Thyroid gland (tissue), 4 donors: ENCODE data around the gene TMC8. TPM values are rescaled to one million over a fixed set of nuclear protein-coding genes. Genes with fewer than 3 reads are reported as not detected.
A peak's percentile ranks its signal among the peaks of the same experiment; 100 is the strongest.

Experiments
- DNase-seq, 2 donors: peaks; one replicate each; pipeline ENCODE4 v3.0.0-alpha.2; 2019
- H3K27ac ChIP-seq, 3 donors: fragments of 200-600 bp; sonication (generic); 1 replicate in 2 of 3; 2 replicates in 1 of 3; pipeline ENCODE4 v1.5.1; 2016 to 2019; ENCODE audit warnings: mild to moderate bottlenecking in 1 of 3, moderate library complexity in 1 of 3
- H3K27me3 ChIP-seq: fragments of 200-600 bp; sonication (generic); one replicate; pipeline ENCODE4 v1.5.1; 2019
- H3K36me3 ChIP-seq, 2 donors: fragments of 200-600 bp; sonication (generic); one replicate each; pipeline ENCODE4 v1.5.1; 2016 to 2019
- H3K4me1 ChIP-seq, 2 donors: fragments of 200-600 bp; sonication (generic); one replicate each; pipeline ENCODE4 v1.5.1; 2017 to 2019
- H3K4me3 ChIP-seq, 3 donors: fragments of 200-600 bp; sonication (generic); replicated peaks in 1 of 3; 1 replicate in 2 of 3; 2 replicates in 1 of 3; pipeline ENCODE4 v1.5.1; 2016; ENCODE audit warnings: mild to moderate bottlenecking in 1 of 3
- H3K9me3 ChIP-seq: fragments of 200-600 bp; sonication (generic); one replicate; pipeline ENCODE4 v1.5.1; 2017
- CTCF ChIP-seq, 6 experiments: fragments of 200-600 bp in 3 of 6; fragments of 450-650 bp in 3 of 6; sonication (generic) in 3 of 6; IDR thresholded peaks; one replicate each; pipeline ENCODE4 v1.5.1; 2016 to 2019; ENCODE audit warnings: antibody characterized with exemption in 6 of 6, mild to moderate bottlenecking in 2 of 6, inconsistent platforms in 1 of 6, moderate library complexity in 1 of 6
- POLR2A ChIP-seq, 2 donors: fragments of 450-650 bp; IDR thresholded peaks; one replicate each; pipeline ENCODE4 v1.6.1; 2017; ENCODE audit warnings: antibody characterized with exemption in 2 of 2, mild to moderate bottlenecking in 2 of 2, moderate library complexity in 1 of 2
- WGBS, 2 donors: methylation state at CpG; one replicate each; pipeline ENCODE4 v1.1.5; 2017; 5-methylcytosine and 5-hydroxymethylcytosine counted together
- intact Hi-C: fragments of 100-400 bp; cut with DNase I; formaldehyde crosslinking; loops from one replicate; pipeline ENCODE4 v1.15.1; 2023
- total RNA-seq, 4 donors: library from RNA; depleted of rRNA; stranded (reverse); fragments of >200 nt; gene quantifications; one replicate each; pipeline ENCODE4 v1.2.3, GENCODE V29; 2016

TMC8 gene
- total RNA-seq, 4 donors from 2014 or later = 1.4 to 4.7 (median 1.9) TPM

GRCh38 chr17:78128551-78129350, 1.8 kb upstream of the TMC8 start, which contains the start of gene TMC6:
Gene TMC6 (minus strand): TSS chr17:78128755. CDS start chr17:78126832, 1,923 bp downstream.
- intact Hi-C loops = loop anchor here (5.0 kb wide), 1 partner anchor 44 kb away; no protein-coding TSS in a partner anchor
- WGBS, 2 donors = 3 to 11% methylated on average over 6 to 41 of the region's 54 CpGs
- TF ChIP-seq POLR2A (IDR thresholded peaks at IDR 0.05) (peak in 1 of 2 donors; percentile 37), CTCF (IDR thresholded peaks at IDR 0.05) (peak in 1 of 6 experiments; percentile 4)
- peak; percentile 56 to 69 for DNase-seq
- H3K4me3 ChIP-seq = peak within 1 kb of the TSS; percentile 47 to 70 (median 66)
- H3K9me3 ChIP-seq = no peaks in the 10 kb centered on the region
- H3K4me1 ChIP-seq = peaks cover 26 to 60% of the 10 kb centered on the region in 2 donors
- H3K27me3 ChIP-seq = no peaks in the 10 kb centered on the region
- H3K27ac ChIP-seq = peak within 1 kb of the TSS; percentile 39 to 75 (median 63)
- no peaks in the 10 kb centered on the region for H3K36me3 ChIP-seq

- DNase-seq = no peak
- 79 to 93% methylated on average over 4 of the region's 4 CpGs for WGBS, 2 donors
- peak overlapping the region in 1 of 3 donors; percentile 10 for H3K27ac ChIP-seq
- peaks cover 26 to 60% of the 10 kb centered on the region in 2 donors for H3K4me1 ChIP-seq
- no peak overlapping the region for H3K4me3 ChIP-seq
- intact Hi-C loops = loop anchor here (5.0 kb wide), 1 partner anchor 43 kb away; no protein-coding TSS in a partner anchor
- H3K36me3 ChIP-seq = no peaks in the 10 kb centered on the region
- H3K9me3 ChIP-seq = no peaks in the 10 kb centered on the region
- no peaks in the 10 kb centered on the region for H3K27me3 ChIP-seq
- TF ChIP-seq CTCF (IDR thresholded peaks at IDR 0.05) = no peak
- TF ChIP-seq POLR2A (IDR thresholded peaks at IDR 0.05) = no peak
Observed at GRCh38 chr17:78129351-78130089, 1.1 kb upstream of the TMC8 start.

GRCh38 chr17:78130090-78130436, 508 bp upstream of the TMC8 start:
- H3K4me3 ChIP-seq = no peak overlapping the region

GRCh38 chr17:78131172-78132083, 857 bp downstream of the TMC8 start:
- 78 to 81% methylated on average over 7 to 9 of the region's 74 CpGs for WGBS, 2 donors
- intact Hi-C loops = no loop called here
- peaks cover 22 to 55% of the 10 kb centered on the region in 2 donors for H3K4me1 ChIP-seq
- H3K27ac ChIP-seq = no peak overlapping the region
- TF ChIP-seq CTCF (IDR thresholded peaks at IDR 0.05) (no peak), POLR2A (IDR thresholded peaks at IDR 0.05) (no peak)
- no peaks in the 10 kb centered on the region for H3K36me3 ChIP-seq
- no peaks in the 10 kb centered on the region for H3K9me3 ChIP-seq
- H3K4me3 ChIP-seq = peak overlapping the region in 1 of 3 donors; percentile 23
- no peak for DNase-seq
- no peaks in the 10 kb centered on the region for H3K27me3 ChIP-seq

More at GRCh38 chr17:78130090-78130436, 508 bp upstream of the TMC8 start:
- intact Hi-C loops = no loop called here
- Histone ChIP-seq H3K4me1 (peaks cover 26 to 55% of the 10 kb centered on the region in 2 donors), H3K27me3 (no peaks in the 10 kb centered on the region), H3K36me3 (no peaks in the 10 kb centered on the region), H3K27ac (no peak overlapping the region), H3K9me3 (no peaks in the 10 kb centered on the region)
- DNase-seq = no peak
- TF ChIP-seq CTCF (IDR thresholded peaks at IDR 0.05) (no peak), POLR2A (IDR thresholded peaks at IDR 0.05) (no peak)
- WGBS, 2 donors = 57 to 79% methylated on average over 2 to 5 of the region's 5 CpGs
